Fibroblast of pulmonary artery (primary cell): ENCODE data around the gene ARL5B.
A peak's percentile ranks its signal among the peaks of the same experiment; 100 is the strongest.

Source experiments
- DNase-seq: peaks from one replicate; pipeline ENCODE4 v3.0.0-alpha.2; 2010; ENCODE audit warnings: low read depth
- H3K4me3 ChIP-seq: replicated peaks from 2 replicates; pipeline ENCODE4 v1.5.1; 2011; ENCODE audit warnings: low read depth, mild to moderate bottlenecking, control low read depth, low read length, moderate library complexity
- TF ChIP-seq, protein P1 (sequence below): IDR thresholded peaks from 2 replicates; pipeline ENCODE4 v1.5.1; 2011; ENCODE audit warnings: mild to moderate bottlenecking, control low read depth, low read length, inconsistent platforms; ENCODE audit errors: missing control alignments

Gene ARL5B

DNA sequence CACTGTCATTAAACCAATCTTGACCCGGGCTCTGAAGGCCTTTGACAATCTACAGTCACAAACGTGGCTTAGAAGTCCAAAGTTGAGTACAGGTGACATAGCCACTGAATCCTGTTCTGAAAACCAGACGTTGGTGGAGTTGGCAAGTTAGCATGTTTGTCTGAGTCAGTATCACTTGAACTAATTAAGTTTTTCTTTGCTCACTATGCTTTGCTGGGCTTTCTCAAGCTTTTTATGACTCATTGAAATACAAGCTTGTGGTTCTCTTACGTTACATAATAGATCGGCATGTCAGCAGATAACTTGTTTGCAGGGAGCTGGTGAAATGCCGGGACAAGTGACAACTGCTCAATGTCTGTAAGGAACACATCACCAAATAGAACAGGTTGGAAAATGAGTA, 53.8 kb downstream of the ARL5B start:
- DNase-seq, result peak; percentile 70
- H3K4me3 ChIP-seq, result no peak overlapping the region
- TF ChIP-seq, protein P1, sequence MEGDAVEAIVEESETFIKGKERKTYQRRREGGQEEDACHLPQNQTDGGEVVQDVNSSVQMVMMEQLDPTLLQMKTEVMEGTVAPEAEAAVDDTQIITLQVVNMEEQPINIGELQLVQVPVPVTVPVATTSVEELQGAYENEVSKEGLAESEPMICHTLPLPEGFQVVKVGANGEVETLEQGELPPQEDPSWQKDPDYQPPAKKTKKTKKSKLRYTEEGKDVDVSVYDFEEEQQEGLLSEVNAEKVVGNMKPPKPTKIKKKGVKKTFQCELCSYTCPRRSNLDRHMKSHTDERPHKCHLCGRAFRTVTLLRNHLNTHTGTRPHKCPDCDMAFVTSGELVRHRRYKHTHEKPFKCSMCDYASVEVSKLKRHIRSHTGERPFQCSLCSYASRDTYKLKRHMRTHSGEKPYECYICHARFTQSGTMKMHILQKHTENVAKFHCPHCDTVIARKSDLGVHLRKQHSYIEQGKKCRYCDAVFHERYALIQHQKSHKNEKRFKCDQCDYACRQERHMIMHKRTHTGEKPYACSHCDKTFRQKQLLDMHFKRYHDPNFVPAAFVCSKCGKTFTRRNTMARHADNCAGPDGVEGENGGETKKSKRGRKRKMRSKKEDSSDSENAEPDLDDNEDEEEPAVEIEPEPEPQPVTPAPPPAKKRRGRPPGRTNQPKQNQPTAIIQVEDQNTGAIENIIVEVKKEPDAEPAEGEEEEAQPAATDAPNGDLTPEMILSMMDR, result no peak

GRCh38 chr10:18718991-18719390, 59.8 kb downstream of the ARL5B start:
- no peak overlapping the region for H3K4me3 ChIP-seq
- TF ChIP-seq, protein P1, result no peak
- no peak for DNase-seq

DNA sequence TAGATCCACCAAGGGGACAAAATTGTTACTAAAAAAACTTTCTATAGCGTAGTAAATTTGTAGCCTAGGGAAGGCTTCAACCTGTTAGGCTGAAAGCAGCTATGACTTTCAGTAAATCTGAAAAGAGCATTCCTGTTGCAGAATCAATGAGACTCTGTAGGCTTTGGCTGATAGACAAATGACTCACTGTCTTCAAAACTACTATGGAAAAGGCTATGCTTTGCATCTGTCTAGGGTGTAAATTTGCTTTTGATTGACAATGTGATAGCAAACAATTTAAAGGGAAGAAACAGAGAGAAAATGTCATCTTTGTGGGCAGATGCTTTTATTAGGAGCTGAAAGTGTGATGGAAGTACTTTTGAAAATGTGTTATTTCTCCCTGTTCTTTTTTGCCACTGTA, 60.6 kb downstream of the ARL5B start:
- TF ChIP-seq, protein P1, result no peak
- no peak for DNase-seq
- no peak overlapping the region for H3K4me3 ChIP-seq

DNA sequence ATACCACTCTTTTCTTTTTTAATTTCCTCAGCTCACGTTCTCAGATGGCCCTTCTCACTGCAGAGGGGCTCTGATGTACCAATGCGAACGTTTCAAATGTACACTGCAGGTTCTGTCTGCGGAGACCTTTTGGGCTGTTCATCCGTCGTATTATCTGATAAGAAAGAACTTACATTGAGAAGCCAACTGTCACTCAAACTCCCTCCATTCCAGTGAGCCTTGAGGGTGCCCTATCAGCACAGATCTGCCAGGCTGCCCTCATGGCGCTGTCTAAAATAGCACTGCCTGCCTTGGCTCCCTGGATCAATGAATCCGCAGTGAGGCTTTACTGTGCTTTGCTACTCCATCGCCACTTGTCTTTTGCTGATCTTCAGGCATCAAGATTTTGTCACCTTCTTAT, 61.8 kb downstream of the ARL5B start:
- TF ChIP-seq, protein P1, result no peak
- DNase-seq, result no peak
- H3K4me3 ChIP-seq, result no peak overlapping the region

DNA sequence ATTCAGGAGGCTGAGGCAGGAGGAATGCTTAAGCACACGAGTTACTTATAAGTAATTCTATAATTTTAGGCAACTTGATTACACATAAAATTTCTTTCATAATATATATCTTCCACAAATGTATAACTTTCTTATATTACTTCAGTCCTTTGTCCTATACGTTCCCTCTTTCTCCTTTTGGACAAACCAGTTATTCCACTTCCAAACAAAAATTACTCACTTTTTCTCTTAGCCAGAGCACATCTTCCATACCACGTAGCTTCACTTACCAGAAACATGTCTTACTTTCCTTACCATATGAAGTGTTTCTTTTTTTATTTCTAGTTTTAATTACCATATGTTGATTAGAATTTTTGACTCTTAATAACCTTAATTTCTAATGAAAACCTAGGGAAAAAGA, 64.6 kb downstream of the ARL5B start:
- no peak for DNase-seq
- no peak overlapping the region for H3K4me3 ChIP-seq
- TF ChIP-seq, protein P1, result no peak
